ENCODE results near the gene AASS. TPM values are rescaled to one million over a fixed set of nuclear protein-coding genes. Genes with fewer than 3 reads are reported as not detected.

AASS gene
- total RNA-seq, 1 donor from 2014 or later = 70.2 TPM

DNA sequence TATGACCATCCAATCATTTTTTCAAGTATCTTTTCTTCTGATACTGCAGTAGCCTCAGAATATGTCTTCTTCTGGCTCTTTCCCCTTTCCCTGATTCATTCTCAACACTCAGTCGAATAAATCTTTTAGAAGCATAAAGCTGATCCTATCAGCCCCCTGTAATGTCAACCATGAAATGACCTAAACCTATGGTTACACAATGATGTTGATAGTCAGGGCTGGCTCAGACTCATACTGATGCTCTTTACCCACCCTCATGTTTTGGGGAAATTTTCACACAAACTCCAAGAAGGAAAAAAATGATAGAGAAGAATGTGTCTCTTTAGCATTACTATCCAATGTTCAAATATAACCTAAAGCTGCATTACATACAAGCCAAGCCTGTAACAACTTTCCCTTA is 76.0 kb downstream of the AASS start:
- Mint-ChIP-seq H3K27me3 (no peaks in the 10 kb centered on the region), H3K4me1 (ENCODE audit: low read depth) (peaks cover 2% of the 10 kb centered on the region), H3K9me3 (ENCODE audit: low read depth) (no peaks in the 10 kb centered on the region), H3K27ac (no peak overlapping the region), H3K36me3 (ENCODE audit: insufficient read depth) (no peaks in the 10 kb centered on the region), H3K4me3 (ENCODE audit: low read depth) (no peak overlapping the region)
- TF ChIP-seq, protein P1, sequence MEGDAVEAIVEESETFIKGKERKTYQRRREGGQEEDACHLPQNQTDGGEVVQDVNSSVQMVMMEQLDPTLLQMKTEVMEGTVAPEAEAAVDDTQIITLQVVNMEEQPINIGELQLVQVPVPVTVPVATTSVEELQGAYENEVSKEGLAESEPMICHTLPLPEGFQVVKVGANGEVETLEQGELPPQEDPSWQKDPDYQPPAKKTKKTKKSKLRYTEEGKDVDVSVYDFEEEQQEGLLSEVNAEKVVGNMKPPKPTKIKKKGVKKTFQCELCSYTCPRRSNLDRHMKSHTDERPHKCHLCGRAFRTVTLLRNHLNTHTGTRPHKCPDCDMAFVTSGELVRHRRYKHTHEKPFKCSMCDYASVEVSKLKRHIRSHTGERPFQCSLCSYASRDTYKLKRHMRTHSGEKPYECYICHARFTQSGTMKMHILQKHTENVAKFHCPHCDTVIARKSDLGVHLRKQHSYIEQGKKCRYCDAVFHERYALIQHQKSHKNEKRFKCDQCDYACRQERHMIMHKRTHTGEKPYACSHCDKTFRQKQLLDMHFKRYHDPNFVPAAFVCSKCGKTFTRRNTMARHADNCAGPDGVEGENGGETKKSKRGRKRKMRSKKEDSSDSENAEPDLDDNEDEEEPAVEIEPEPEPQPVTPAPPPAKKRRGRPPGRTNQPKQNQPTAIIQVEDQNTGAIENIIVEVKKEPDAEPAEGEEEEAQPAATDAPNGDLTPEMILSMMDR (IDR thresholded peaks at IDR 0.05; ENCODE audit: unreplicated experiment) = no peak
- no peak for DNase-seq (ENCODE audit: low spot score, unreplicated experiment)

DNA sequence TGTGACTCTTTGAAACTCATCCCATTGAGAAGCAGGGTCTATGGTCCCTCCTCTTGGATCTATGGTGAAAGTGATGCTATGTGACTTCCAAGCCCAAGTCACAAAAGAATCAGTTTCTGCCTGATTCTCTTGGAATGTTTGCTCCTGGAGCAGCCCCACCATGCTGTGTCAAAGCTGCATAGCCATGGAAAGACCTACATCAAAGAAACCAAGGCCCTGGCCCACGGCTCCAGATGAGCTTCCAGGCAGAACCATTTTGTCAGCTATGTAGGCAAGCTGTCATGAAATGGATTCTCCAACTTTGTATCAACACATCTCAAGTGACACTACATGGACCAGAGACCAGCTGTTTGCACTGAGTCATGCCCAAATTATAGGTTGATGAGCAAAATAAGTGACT is 77.0 kb downstream of the AASS start:
- peaks cover 2% of the 10 kb centered on the region for H3K4me1 Mint-ChIP-seq (ENCODE audit: low read depth)
- H3K27ac Mint-ChIP-seq = no peak overlapping the region
- DNase-seq (ENCODE audit: low spot score, unreplicated experiment) = no peak
- TF ChIP-seq, protein P1 (IDR thresholded peaks at IDR 0.05; ENCODE audit: unreplicated experiment) = no peak
- no peaks in the 10 kb centered on the region for H3K27me3 Mint-ChIP-seq
- no peaks in the 10 kb centered on the region for H3K9me3 Mint-ChIP-seq (ENCODE audit: low read depth)
- no peak overlapping the region for H3K4me3 Mint-ChIP-seq (ENCODE audit: low read depth)
- no peaks in the 10 kb centered on the region for H3K36me3 Mint-ChIP-seq (ENCODE audit: insufficient read depth)

DNA sequence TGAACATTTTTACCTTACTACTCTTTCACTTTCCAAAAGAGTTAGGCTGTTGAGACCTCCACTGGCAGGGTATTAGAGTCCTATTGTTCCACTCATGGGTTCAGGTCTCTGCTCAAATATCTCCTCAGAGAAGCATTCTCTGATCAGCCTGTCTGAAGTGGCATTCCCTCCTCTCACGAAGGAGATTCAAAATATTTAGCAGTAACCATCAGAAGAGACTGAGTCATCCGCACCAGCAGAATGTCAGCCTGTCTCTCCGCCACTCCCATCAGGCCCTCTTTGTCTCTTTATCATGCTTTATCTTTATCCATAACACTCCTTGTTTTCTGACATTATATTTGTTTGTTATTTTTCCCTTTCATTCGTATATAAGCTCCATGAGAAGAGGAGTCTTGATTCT is 79.1 kb downstream of the AASS start:
- TF ChIP-seq, protein P1 (IDR thresholded peaks at IDR 0.05; ENCODE audit: unreplicated experiment) = no peak
- Mint-ChIP-seq H3K27me3 (no peaks in the 10 kb centered on the region), H3K4me3 (ENCODE audit: low read depth) (no peak overlapping the region), H3K36me3 (ENCODE audit: insufficient read depth) (no peaks in the 10 kb centered on the region), H3K27ac (no peak overlapping the region), H3K4me1 (ENCODE audit: low read depth) (peaks cover 2% of the 10 kb centered on the region), H3K9me3 (ENCODE audit: low read depth) (no peaks in the 10 kb centered on the region)
- DNase-seq (ENCODE audit: low spot score, unreplicated experiment) = no peak

- Mint-ChIP-seq H3K36me3 (ENCODE audit: insufficient read depth) (no peaks in the 10 kb centered on the region), H3K4me3 (ENCODE audit: low read depth) (no peak overlapping the region), H3K4me1 (ENCODE audit: low read depth) (peaks cover 7% of the 10 kb centered on the region), H3K9me3 (ENCODE audit: low read depth) (no peaks in the 10 kb centered on the region), H3K27me3 (no peaks in the 10 kb centered on the region), H3K27ac (no peak overlapping the region)
- DNase-seq (ENCODE audit: low spot score, unreplicated experiment) = no peak
- TF ChIP-seq, protein P1 (IDR thresholded peaks at IDR 0.05; ENCODE audit: unreplicated experiment) = no peak
These were observed 80.9 kb downstream of the AASS start for GRCh38 chr7:122063146-122063545.

DNA sequence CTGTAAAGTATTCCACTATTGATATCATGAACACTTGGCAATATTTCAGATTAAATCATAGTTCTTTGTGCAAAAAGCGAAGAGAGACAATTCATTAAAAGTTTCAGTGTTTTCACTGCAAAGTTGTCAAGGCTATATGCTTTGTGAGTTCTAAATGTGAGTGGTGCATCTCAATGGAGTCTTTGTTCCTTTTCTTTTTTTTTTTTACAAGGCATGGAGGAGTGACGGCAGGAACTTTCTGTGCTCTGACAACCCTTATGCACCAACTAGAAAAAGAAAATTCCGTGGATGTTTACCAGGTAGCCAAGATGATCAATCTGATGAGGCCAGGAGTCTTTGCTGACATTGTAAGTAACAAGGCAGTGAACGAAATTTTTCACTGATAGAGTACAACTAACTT is 84.5 kb downstream of the AASS start:
- TF ChIP-seq, protein P1 (IDR thresholded peaks at IDR 0.05; ENCODE audit: unreplicated experiment) = no peak
- Mint-ChIP-seq H3K4me3 (ENCODE audit: low read depth) (no peak overlapping the region), H3K27me3 (no peaks in the 10 kb centered on the region), H3K4me1 (ENCODE audit: low read depth) (peaks cover 7% of the 10 kb centered on the region), H3K27ac (peak overlapping the region; percentile 49), H3K36me3 (ENCODE audit: insufficient read depth) (no peaks in the 10 kb centered on the region), H3K9me3 (ENCODE audit: low read depth) (no peaks in the 10 kb centered on the region)
- no peak for DNase-seq (ENCODE audit: low spot score, unreplicated experiment)
